WTC11 (cell line): ENCODE data around the gene TMEM79. TPM values are rescaled to one million over a fixed set of nuclear protein-coding genes. Genes with fewer than 3 reads are reported as not detected.

Experiments
- ATAC-seq: fragments of 200-7000 bp; cut with Tn5 transposase; 2 replicates; pipeline ENCODE4 v1.10.0; 2021; ENCODE audit warnings: mild to moderate bottlenecking, moderate library complexity
- CTCF ChIA-PET: fragments of 300-600 bp; sonication (Branson Sonifier 250); formaldehyde crosslinking; loops from one replicate; lab custom pipeline; 2021; ENCODE audit warnings: antibody characterized with exemption; lab: Charles Lee
- POLR2A ChIA-PET: fragments of 350-600 bp; sonication (Branson Sonifier 250); formaldehyde crosslinking; loops from one replicate; lab custom pipeline; 2021; ENCODE audit warnings: antibody characterized with exemption; lab: Charles Lee
- DNase-seq: peaks from one replicate; pipeline ENCODE4 v3.0.0; 2021; ENCODE audit warnings: low spot score
- H3K27ac Mint-ChIP-seq: 2 replicates; pipeline ENCODE4 v1.8.0; 2021; ENCODE audit warnings: mixed read lengths
- H3K27me3 Mint-ChIP-seq: 2 replicates; pipeline ENCODE4 v1.8.0; 2021; ENCODE audit warnings: low read depth, mild to moderate bottlenecking, moderate library complexity, mixed read lengths
- H3K36me3 Mint-ChIP-seq: 2 replicates; pipeline ENCODE4 v1.8.0; 2021; ENCODE audit warnings: mixed read lengths
- H3K4me1 Mint-ChIP-seq: 2 replicates; pipeline ENCODE4 v1.8.0; 2022; ENCODE audit warnings: mixed read lengths
- H3K4me3 Mint-ChIP-seq: 2 replicates; pipeline ENCODE4 v1.8.0; 2021; ENCODE audit warnings: mild to moderate bottlenecking, moderate library complexity, mixed read lengths
- H3K9me3 Mint-ChIP-seq: 2 replicates; pipeline ENCODE4 v1.8.0; 2021; ENCODE audit warnings: mixed read lengths
- CREM ChIP-seq: sonication (generic); formaldehyde crosslinking; IDR thresholded peaks from 2 replicates; pipeline ENCODE4 v1.8.1; 2022; ENCODE audit warnings: mild to moderate bottlenecking, missing genetic modification reagents, moderate library complexity
- FOXK1 ChIP-seq: sonication (generic); formaldehyde crosslinking; IDR thresholded peaks from 2 replicates; pipeline ENCODE4 v1.8.0; 2022; ENCODE audit warnings: mild to moderate bottlenecking, moderate library complexity, missing genetic modification reagents
- HMGA2 ChIP-seq: fragments of 250-450 bp; sonication (Bioruptor Pico); IDR thresholded peaks from 2 replicates; pipeline ENCODE4 v1.4.0; 2021; ENCODE audit warnings: mild to moderate bottlenecking, moderate library complexity
- MYBL2 ChIP-seq: sonication (generic); formaldehyde crosslinking; IDR thresholded peaks from 2 replicates; pipeline ENCODE4 v1.8.1; 2023; ENCODE audit warnings: mild to moderate bottlenecking, moderate library complexity, missing genetic modification reagents
- NFATC4 ChIP-seq: fragments of 250-450 bp; sonication (Bioruptor Pico); IDR thresholded peaks from 2 replicates; pipeline ENCODE4 v1.9.0; 2021; ENCODE audit warnings: mild to moderate bottlenecking
- NFYB ChIP-seq: sonication (generic); formaldehyde crosslinking; conservative IDR thresholded peaks from 2 replicates; pipeline ENCODE4 v1.8.0; 2022; ENCODE audit warnings: low read depth, missing genetic modification reagents
- NR1H2 ChIP-seq: sonication (generic); formaldehyde crosslinking; IDR thresholded peaks from 2 replicates; pipeline ENCODE4 v1.9.0; 2021; ENCODE audit warnings: mild to moderate bottlenecking, moderate library complexity, missing genetic modification reagents
- SMAD4 ChIP-seq: sonication (generic); formaldehyde crosslinking; IDR thresholded peaks from 2 replicates; pipeline ENCODE4 v1.8.0; 2022; ENCODE audit warnings: mild to moderate bottlenecking, missing genetic modification reagents
- SP1 ChIP-seq: sonication (generic); formaldehyde crosslinking; conservative IDR thresholded peaks from 2 replicates; pipeline ENCODE4 v1.8.1; 2022; ENCODE audit warnings: missing genetic modification reagents
- TEAD1 ChIP-seq: sonication (generic); formaldehyde crosslinking; IDR thresholded peaks from 2 replicates; pipeline ENCODE4 v1.8.0; 2022; ENCODE audit warnings: mild to moderate bottlenecking, missing genetic modification reagents
- TP53 ChIP-seq: sonication (generic); formaldehyde crosslinking; IDR thresholded peaks from 2 replicates; pipeline ENCODE4 v1.8.1; 2023; ENCODE audit warnings: mild to moderate bottlenecking, missing genetic modification reagents
- ZNF416 ChIP-seq: fragments of 250-450 bp; sonication (Bioruptor Pico); IDR thresholded peaks from 2 replicates; pipeline ENCODE4 v1.9.0; 2021; ENCODE audit warnings: mild to moderate bottlenecking, inconsistent platforms
- ZNF423 ChIP-seq: fragments of 250-450 bp; sonication (Bioruptor Pico); IDR thresholded peaks from 2 replicates; pipeline ENCODE4 v2.1.2; 2022; ENCODE audit warnings: mild to moderate bottlenecking, moderate library complexity
- total RNA-seq: library from RNA; stranded (reverse); gene quantifications from 3 replicates; pipeline ENCODE4 v1.2.3, GENCODE V29; 2021
- TF ChIP-seq, protein P1 (sequence below): fragments of 250-450 bp; sonication (Bioruptor Pico); IDR thresholded peaks from 2 replicates; pipeline ENCODE4 v1.9.0; 2021; ENCODE audit warnings: mild to moderate bottlenecking
- TF ChIP-seq, protein P2 (sequence below): sonication (generic); formaldehyde crosslinking; IDR thresholded peaks from 2 replicates; pipeline ENCODE4 v1.8.0; 2022; ENCODE audit warnings: mild to moderate bottlenecking, missing genetic modification reagents
- TF ChIP-seq, protein P3 (sequence below): sonication (generic); formaldehyde crosslinking; IDR thresholded peaks from 2 replicates; pipeline ENCODE4 v1.8.0; 2022; ENCODE audit warnings: missing genetic modification reagents
- TF ChIP-seq, protein P4 (sequence below): sonication (generic); formaldehyde crosslinking; IDR thresholded peaks from 2 replicates; pipeline ENCODE4 v1.8.1; 2023; ENCODE audit warnings: mild to moderate bottlenecking, missing genetic modification reagents
- TF ChIP-seq, protein P5 (sequence below): sonication (generic); formaldehyde crosslinking; IDR thresholded peaks from 2 replicates; pipeline ENCODE4 v1.8.1; 2022; ENCODE audit warnings: low read depth, mild to moderate bottlenecking, moderate library complexity, missing genetic modification reagents, borderline replicate concordance
- TF ChIP-seq, protein P6 (sequence below): sonication (generic); formaldehyde crosslinking; IDR thresholded peaks from 2 replicates; pipeline ENCODE4 v1.8.0; 2022; ENCODE audit warnings: mild to moderate bottlenecking, missing genetic modification reagents
- TF ChIP-seq, protein P7 (sequence below): sonication (generic); formaldehyde crosslinking; IDR thresholded peaks from 2 replicates; pipeline ENCODE4 v1.8.0; 2023; ENCODE audit warnings: missing genetic modification reagents, mild to moderate bottlenecking, borderline replicate concordance

Gene TMEM79
- total RNA-seq, 1 experiment from 2014 or later: 2.2 TPM

DNA sequence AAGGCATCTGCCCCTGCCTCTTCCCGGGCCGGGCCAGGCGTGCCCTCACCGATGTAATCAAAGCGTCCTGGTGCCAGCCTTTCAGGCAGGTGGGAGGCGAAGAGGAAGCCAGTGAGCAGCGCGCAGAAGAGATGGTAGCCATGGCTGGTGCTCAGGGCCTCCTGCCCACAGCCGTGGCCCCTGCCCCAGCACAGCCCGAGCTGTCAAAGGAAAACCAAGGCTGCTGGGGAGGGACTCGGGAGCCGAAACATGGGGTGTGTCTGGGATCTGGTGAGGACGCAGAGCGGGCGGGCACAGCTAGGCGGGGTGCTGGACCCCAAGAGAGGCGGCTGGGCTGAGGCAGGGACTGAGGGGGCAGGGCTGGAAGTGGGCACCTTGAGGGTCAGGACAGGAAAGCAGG lies 39.4 kb upstream of the TMEM79 start:
- ChIA-PET CTCF (interaction anchor here (0.7 to 5.1 kb wide), 6 partner anchors 15 to 115 kb away, joined by 3 to 84 read pairs (median 4); no protein-coding TSS in a partner anchor), POLR2A (interaction anchor here (0.6 kb wide), 1 partner anchor 104 kb away, joined by 4 read pairs; no protein-coding TSS in a partner anchor)
- no peak for ATAC-seq
- H3K4me3 Mint-ChIP-seq: peak overlapping the region; percentile 74
- TF ChIP-seq, protein P1, sequence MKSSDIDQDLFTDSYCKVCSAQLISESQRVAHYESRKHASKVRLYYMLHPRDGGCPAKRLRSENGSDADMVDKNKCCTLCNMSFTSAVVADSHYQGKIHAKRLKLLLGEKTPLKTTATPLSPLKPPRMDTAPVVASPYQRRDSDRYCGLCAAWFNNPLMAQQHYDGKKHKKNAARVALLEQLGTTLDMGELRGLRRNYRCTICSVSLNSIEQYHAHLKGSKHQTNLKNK (CRISPR knock-in tag): no peak
- TF ChIP-seq TEAD1: no peak
- no peak for TF ChIP-seq HMGA2
- no peak for TF ChIP-seq MYBL2
- no peak for TF ChIP-seq NFYB (CRISPR knock-in tag)
- TF ChIP-seq, protein P2, sequence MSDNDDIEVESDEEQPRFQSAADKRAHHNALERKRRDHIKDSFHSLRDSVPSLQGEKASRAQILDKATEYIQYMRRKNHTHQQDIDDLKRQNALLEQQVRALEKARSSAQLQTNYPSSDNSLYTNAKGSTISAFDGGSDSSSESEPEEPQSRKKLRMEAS (CRISPR knock-in tag): no peak
- TF ChIP-seq, protein P3, sequence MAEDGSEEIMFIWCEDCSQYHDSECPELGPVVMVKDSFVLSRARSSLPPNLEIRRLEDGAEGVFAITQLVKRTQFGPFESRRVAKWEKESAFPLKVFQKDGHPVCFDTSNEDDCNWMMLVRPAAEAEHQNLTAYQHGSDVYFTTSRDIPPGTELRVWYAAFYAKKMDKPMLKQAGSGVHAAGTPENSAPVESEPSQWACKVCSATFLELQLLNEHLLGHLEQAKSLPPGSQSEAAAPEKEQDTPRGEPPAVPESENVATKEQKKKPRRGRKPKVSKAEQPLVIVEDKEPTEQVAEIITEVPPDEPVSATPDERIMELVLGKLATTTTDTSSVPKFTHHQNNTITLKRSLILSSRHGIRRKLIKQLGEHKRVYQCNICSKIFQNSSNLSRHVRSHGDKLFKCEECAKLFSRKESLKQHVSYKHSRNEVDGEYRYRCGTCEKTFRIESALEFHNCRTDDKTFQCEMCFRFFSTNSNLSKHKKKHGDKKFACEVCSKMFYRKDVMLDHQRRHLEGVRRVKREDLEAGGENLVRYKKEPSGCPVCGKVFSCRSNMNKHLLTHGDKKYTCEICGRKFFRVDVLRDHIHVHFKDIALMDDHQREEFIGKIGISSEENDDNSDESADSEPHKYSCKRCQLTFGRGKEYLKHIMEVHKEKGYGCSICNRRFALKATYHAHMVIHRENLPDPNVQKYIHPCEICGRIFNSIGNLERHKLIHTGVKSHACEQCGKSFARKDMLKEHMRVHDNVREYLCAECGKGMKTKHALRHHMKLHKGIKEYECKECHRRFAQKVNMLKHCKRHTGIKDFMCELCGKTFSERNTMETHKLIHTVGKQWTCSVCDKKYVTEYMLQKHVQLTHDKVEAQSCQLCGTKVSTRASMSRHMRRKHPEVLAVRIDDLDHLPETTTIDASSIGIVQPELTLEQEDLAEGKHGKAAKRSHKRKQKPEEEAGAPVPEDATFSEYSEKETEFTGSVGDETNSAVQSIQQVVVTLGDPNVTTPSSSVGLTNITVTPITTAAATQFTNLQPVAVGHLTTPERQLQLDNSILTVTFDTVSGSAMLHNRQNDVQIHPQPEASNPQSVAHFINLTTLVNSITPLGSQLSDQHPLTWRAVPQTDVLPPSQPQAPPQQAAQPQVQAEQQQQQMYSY (CRISPR knock-in tag): no peak
- TF ChIP-seq, protein P4, sequence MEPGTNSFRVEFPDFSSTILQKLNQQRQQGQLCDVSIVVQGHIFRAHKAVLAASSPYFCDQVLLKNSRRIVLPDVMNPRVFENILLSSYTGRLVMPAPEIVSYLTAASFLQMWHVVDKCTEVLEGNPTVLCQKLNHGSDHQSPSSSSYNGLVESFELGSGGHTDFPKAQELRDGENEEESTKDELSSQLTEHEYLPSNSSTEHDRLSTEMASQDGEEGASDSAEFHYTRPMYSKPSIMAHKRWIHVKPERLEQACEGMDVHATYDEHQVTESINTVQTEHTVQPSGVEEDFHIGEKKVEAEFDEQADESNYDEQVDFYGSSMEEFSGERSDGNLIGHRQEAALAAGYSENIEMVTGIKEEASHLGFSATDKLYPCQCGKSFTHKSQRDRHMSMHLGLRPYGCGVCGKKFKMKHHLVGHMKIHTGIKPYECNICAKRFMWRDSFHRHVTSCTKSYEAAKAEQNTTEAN (CRISPR knock-in tag): no peak
- peaks cover 4% of the 10 kb centered on the region for H3K27me3 Mint-ChIP-seq
- peaks cover 22% of the 10 kb centered on the region for H3K4me1 Mint-ChIP-seq
- H3K36me3 Mint-ChIP-seq: peaks cover 9% of the 10 kb centered on the region; the same call in 1 of the 2 replicates
- H3K9me3 Mint-ChIP-seq: no peaks in the 10 kb centered on the region
- peak overlapping the region; percentile 19; the same call in 1 of the 2 replicates for H3K27ac Mint-ChIP-seq
- DNase-seq: no peak

DNA sequence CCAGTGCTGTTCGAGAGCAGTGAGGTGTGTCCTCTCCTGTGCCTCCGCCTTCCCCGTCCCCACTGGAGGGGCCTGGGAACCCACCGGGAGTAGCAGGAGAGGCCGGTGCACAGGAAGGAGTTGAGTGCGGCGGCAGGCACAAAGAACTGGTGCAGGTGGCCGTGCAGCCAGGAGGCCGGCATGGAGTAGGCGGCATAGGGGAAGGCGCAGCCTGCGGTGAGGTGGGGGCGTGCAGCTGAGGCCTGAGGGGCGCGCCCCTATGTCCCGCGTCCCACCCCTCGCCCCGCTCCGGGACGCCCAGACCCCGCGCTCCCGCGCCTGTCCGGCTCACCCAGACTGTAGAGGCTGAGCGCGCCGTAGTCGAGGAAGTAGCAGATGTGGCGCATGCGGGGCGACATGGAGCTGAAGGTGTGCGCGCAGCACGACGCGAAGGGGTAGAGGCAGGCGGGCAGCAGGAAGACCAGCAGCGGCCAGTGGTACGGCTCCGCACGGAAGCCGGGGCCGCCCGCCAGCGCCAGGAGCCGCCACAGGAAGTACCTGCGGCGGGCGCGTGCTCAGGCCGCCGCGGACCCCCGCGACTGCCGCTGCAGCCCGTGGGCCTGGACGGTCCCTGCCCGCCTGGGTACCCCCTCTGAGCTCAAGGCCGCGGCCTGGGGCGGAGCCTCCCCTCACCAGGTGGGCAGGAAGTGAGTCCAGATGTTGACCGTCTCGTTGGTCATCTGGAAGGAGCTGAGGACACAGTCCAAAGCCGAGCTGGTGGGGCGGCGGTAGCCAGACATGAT lies 38.5 kb upstream of the TMEM79 start:
- ChIA-PET CTCF (interaction anchor here (0.8 to 5.1 kb wide), 14 partner anchors 12 to 200 kb away, joined by 3 to 84 read pairs (median 7); partner anchors contain the start of genes PMF1 and SMG5), POLR2A (interaction anchor here (0.7 to 1.5 kb wide), 4 partner anchors 12 to 109 kb away, joined by 3 to 7 read pairs (median 4); partner anchors contain the start of gene SMG5)
- Mint-ChIP-seq H3K36me3 (peaks cover 11% of the 10 kb centered on the region), H3K9me3 (no peaks in the 10 kb centered on the region), H3K27me3 (peaks cover 4% of the 10 kb centered on the region), H3K4me1 (peaks cover 22% of the 10 kb centered on the region), H3K4me3 (peak overlapping the region; percentile 74), H3K27ac (no peak overlapping the region)
- DNase-seq (peak; percentile 63), ATAC-seq (peak; percentile 23)
- TF ChIP-seq NFATC4 (no peak), ZNF423 (CRISPR knock-in tag) (no peak), FOXK1 (CRISPR knock-in tag) (peak; percentile 49; the same call in 1 of the 2 replicates), NR1H2 (no peak), TP53 (CRISPR knock-in tag) (no peak), SMAD4 (CRISPR knock-in tag) (no peak), CREM (CRISPR knock-in tag) (0 out of 2 replicates have a peak, but pooled peaks have one; percentile 31), ZNF416 (CRISPR knock-in tag) (0 out of 2 replicates have a peak, but pooled peaks have one; percentile 4), SP1 (0 out of 2 replicates have a peak, but pooled peaks have one; percentile 55)
- TF ChIP-seq, protein P5, sequence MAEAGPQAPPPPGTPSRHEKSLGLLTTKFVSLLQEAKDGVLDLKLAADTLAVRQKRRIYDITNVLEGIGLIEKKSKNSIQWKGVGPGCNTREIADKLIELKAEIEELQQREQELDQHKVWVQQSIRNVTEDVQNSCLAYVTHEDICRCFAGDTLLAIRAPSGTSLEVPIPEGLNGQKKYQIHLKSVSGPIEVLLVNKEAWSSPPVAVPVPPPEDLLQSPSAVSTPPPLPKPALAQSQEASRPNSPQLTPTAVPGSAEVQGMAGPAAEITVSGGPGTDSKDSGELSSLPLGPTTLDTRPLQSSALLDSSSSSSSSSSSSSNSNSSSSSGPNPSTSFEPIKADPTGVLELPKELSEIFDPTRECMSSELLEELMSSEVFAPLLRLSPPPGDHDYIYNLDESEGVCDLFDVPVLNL: 0 out of 2 replicates have a peak, but pooled peaks have one; percentile 53
- TF ChIP-seq, protein P6, sequence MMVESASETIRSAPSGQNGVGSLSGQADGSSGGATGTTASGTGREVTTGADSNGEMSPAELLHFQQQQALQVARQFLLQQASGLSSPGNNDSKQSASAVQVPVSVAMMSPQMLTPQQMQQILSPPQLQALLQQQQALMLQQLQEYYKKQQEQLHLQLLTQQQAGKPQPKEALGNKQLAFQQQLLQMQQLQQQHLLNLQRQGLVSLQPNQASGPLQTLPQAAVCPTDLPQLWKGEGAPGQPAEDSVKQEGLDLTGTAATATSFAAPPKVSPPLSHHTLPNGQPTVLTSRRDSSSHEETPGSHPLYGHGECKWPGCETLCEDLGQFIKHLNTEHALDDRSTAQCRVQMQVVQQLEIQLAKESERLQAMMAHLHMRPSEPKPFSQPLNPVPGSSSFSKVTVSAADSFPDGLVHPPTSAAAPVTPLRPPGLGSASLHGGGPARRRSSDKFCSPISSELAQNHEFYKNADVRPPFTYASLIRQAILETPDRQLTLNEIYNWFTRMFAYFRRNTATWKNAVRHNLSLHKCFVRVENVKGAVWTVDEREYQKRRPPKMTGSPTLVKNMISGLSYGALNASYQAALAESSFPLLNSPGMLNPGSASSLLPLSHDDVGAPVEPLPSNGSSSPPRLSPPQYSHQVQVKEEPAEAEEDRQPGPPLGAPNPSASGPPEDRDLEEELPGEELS (CRISPR knock-in tag): peak; percentile 41; the same call in 1 of the 2 replicates
- TF ChIP-seq, protein P7, sequence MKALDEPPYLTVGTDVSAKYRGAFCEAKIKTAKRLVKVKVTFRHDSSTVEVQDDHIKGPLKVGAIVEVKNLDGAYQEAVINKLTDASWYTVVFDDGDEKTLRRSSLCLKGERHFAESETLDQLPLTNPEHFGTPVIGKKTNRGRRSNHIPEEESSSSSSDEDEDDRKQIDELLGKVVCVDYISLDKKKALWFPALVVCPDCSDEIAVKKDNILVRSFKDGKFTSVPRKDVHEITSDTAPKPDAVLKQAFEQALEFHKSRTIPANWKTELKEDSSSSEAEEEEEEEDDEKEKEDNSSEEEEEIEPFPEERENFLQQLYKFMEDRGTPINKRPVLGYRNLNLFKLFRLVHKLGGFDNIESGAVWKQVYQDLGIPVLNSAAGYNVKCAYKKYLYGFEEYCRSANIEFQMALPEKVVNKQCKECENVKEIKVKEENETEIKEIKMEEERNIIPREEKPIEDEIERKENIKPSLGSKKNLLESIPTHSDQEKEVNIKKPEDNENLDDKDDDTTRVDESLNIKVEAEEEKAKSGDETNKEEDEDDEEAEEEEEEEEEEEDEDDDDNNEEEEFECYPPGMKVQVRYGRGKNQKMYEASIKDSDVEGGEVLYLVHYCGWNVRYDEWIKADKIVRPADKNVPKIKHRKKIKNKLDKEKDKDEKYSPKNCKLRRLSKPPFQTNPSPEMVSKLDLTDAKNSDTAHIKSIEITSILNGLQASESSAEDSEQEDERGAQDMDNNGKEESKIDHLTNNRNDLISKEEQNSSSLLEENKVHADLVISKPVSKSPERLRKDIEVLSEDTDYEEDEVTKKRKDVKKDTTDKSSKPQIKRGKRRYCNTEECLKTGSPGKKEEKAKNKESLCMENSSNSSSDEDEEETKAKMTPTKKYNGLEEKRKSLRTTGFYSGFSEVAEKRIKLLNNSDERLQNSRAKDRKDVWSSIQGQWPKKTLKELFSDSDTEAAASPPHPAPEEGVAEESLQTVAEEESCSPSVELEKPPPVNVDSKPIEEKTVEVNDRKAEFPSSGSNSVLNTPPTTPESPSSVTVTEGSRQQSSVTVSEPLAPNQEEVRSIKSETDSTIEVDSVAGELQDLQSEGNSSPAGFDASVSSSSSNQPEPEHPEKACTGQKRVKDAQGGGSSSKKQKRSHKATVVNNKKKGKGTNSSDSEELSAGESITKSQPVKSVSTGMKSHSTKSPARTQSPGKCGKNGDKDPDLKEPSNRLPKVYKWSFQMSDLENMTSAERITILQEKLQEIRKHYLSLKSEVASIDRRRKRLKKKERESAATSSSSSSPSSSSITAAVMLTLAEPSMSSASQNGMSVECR (CRISPR knock-in tag): peak; percentile 90; the same call in 1 of the 2 replicates
